K562 treated with DMSO at 1 percent for 12 hours (cell line): ENCODE measurements around the gene PPARD. TPM values are rescaled to one million over a fixed set of nuclear protein-coding genes. Genes with fewer than 3 reads are reported as not detected.

Experiments used
- total RNA-seq: library from RNA; unstranded; fragments of 300-600 nt; gene quantifications from 2 replicates; pipeline ENCODE4 v1.2.3, GENCODE V29; 2022; ENCODE audit not compliant: insufficient read depth

PPARD gene
- total RNA-seq = 34.1 and 62.5 TPM in 2 replicates

GRCh38 chr6:35342258-35343091 lies at the start of gene PPARD:
Gene PPARD, plus strand, starts transcription at chr6:35342558. Its CDS starts 68,530 bp downstream, at chr6:35411088.

GRCh38 chr6:35297601-35298481 lies 44.5 kb upstream of the PPARD start, which contains the start of gene DEF6:
Gene DEF6, plus strand, starts transcription at chr6:35297818. Its CDS starts 39 bp downstream, at chr6:35297857.

GRCh38 chr6:35452183-35453090 lies 110.1 kb downstream of the PPARD start, which contains the start of gene FANCE:
Gene FANCE, plus strand, starts transcription at chr6:35452338. Its CDS starts 208 bp downstream, at chr6:35452546.

GRCh38 chr6:35468181-35468979 lies 126.0 kb downstream of the PPARD start, which contains the start of gene RPL10A:
Gene RPL10A, plus strand, starts transcription at chr6:35468401. Its CDS starts 34 bp downstream, at chr6:35468435.

Other genes starting within 250 kb of the PPARD start
- not detected in 2 replicates for gene TCP11, start 201.2 kb upstream of the PPARD start, total RNA-seq
- 0.15 TPM in 1 of 2 replicates, not detected in the other for gene SCUBE3, start 128.6 kb upstream of the PPARD start, total RNA-seq
- 16.2 and 33.0 TPM in 2 replicates for gene ZNF76, start 82.8 kb upstream of the PPARD start, total RNA-seq
- 31.5 and 35.8 TPM in 2 replicates for gene DEF6, start 44.7 kb upstream of the PPARD start, total RNA-seq
- gene FANCE, start 109.8 kb downstream of the PPARD start, total RNA-seq = 14.1 and 14.7 TPM in 2 replicates
- 3,105 and 3,645 TPM in 2 replicates for gene RPL10A, start 125.8 kb downstream of the PPARD start, total RNA-seq
- gene TEAD3, start 154.5 kb downstream of the PPARD start, total RNA-seq = 6.1 and 15.3 TPM in 2 replicates
- not detected in 2 replicates for gene TULP1, start 170.3 kb downstream of the PPARD start, total RNA-seq